GM19351 (cell line): ENCODE data around the gene ADGRF3.
"Not testable (repeated sequence)": the region's sequence is repeated elsewhere in the genome, so short reads cannot be mapped to it uniquely, and the experiment has no call there.

Experiments used
- ATAC-seq: cut with Tn5 transposase; IDR thresholded peaks from one replicate; pipeline ENCODE4 v1.9.1; 2021; ENCODE audit warnings: mild to moderate bottlenecking, moderate library complexity; ENCODE audit not compliant: unreplicated experiment

ADGRF3 gene

DNA sequence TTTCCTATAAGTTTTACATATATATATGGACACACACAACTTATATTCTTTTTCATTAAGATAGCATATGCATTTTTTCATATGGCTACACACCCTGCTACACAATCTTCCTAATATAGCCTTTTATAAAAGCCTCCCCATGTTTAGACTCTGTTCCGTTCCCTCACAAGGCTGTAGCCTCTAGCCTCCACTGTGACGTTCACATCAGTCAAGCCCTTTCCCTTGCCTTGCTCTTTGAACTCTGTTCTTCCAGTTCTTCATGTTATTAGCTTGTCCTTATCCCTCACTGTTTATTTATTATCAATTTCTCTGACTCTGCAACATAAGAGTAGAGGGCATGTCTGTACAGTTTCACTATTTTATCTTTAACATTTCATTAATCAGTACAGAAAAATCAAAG lies 63.0 kb downstream of the ADGRF3 start:
- no peak for ATAC-seq

- ATAC-seq = no peak
Observed at GRCh38 chr2:26281226-26281625, 65.4 kb downstream of the ADGRF3 start.

DNA sequence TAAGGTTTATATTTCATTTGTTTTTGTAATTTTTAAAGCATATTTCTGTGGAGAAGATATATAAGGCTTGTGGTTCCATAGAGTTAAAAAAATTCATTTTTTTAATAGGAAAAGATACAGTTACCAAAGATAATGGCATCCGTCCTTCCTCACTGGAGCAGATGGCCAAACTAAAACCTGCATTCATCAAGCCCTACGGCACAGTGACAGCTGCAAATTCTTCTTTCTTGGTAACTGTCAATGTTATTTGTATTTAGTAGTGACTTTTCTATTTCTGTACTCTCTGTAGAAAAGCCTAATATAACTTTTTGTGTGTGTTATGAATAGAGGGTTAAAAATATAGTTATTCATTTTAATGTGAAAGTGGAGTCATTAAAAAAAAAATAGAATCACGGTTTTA lies 66.7 kb downstream of the ADGRF3 start:
- no peak for ATAC-seq

DNA sequence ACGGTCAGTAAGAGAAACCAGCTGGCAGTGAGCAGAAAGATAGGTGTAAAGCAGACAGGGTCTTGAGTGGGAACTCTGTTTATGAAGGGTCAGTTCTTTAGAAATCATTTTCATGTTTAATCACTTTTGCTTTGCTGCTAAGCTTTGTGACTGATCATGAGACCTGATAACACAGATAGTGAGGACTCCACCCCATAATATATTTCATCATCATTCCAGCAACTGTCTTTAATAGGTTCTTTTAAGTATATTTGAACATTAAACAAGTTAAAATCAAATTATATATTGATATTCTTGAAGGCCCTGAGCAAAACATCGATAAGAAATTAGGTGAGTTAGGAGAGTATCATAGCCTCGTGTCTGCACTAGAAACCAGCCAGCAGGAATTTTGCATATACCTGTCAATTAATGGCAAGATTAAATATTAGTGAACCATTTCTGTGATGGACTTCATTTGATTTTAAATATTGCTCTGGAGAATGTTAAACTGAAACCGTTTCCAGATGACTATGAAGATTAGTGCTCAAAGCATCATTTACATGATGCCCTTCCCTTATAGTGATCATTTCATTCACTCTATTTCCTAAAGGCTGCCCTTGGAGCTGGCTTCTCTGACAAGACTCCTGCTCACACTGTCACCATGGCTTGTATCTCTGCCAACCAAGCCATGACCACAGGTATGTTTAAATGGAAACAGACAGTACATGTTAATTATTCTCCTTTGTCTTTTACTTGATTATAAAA lies 69.9 kb downstream of the ADGRF3 start:
- ATAC-seq = no peak

GRCh38 chr2:26274058-26274613 lies 72.5 kb downstream of the ADGRF3 start:
- no peak for ATAC-seq

DNA sequence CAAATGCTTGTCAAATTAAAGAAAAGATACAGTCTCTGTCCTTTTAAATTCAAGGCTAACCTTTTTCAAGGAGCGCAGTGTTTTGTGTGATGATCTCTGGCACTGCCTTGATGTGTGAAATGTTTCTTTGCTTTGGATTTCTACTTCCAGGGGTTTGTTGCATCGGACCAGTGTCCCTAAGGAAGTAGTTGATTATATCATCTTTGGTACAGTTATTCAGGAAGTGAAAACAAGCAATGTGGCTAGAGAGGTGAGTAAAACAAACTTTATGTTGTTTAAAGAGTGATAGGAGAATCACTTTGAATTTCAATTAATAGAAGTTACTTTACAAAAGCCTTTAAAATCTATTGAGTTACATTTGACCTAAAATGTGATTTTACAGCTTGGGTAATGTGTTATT lies 73.1 kb downstream of the ADGRF3 start:
- ATAC-seq = no peak

DNA sequence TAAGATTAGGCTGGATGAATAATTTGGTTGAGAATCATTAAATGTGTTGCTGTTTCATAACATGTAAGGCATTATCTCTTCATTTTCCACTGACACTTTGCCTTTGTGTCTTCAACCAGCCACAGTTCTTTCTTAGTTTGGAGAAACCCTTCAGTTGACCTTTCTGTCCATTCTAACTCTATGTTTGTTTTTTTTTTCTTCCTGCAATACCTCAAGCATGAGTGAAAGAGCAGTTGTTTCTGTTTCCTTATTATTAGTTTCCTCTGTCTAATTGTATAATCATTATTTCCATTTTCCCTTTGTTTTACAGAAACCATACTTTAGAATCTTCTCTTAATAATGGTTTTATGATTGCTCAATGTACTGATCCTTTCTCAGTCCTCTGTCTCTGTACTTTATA lies 76.2 kb downstream of the ADGRF3 start:
- no peak for ATAC-seq

DNA sequence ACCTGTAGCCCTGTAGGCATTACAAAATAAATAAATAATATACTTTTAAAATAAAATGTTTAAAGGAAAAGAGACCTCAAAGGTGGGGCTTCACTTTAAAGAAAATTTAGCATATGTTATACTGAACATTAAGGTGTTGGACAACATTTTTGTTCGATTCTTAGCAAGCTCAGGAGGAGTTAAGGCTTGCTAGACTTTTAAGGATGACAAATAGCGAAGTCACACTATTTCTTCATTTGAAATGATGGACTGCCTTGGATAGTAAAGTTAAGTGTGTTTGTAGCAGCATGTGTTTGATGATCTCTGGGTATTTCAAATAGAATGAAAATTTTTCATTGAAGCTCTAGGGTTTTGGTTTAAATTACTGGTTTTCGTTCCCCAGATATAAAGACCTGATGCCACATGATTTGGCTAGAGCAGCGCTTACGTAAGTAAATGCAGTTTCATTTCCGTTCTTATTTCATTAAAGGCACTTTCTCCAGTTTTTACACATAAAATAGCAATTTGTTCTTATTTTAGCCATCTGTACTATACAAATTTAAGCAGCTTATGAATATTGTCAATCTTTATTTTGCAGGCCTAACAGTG lies 76.9 kb downstream of the ADGRF3 start:
- ATAC-seq = no peak

GRCh38 chr2:26268670-26269385 lies 77.8 kb downstream of the ADGRF3 start:
- not testable (repeated sequence) for ATAC-seq

GRCh38 chr2:26268213-26268612 lies 78.4 kb downstream of the ADGRF3 start:
- no peak for ATAC-seq

GRCh38 chr2:26258836-26259235 lies 87.8 kb downstream of the ADGRF3 start:
- ATAC-seq = not testable (repeated sequence)
